Measurements from ENCODE around the gene PRKCB. TPM values are rescaled to one million over a fixed set of nuclear protein-coding genes. Genes with fewer than 3 reads are reported as not detected.

PRKCB gene
- total and polyA plus RNA-seq, 4 donors = 1.6 to 9.4 (median 4.0) TPM

- TF ChIP-seq RXRA (IDR thresholded peaks at IDR 0.05) (no peak), GABPA (IDR thresholded peaks at IDR 0.05 in 1 of 2, conservative IDR thresholded peaks at IDR 0.05 in 1 of 2) (no peak), ZBTB33 (IDR thresholded peaks at IDR 0.05) (no peak), HNF4G (IDR thresholded peaks at IDR 0.05) (no peak), YY1 (IDR thresholded peaks at IDR 0.05) (no peak), FOXA1 (IDR thresholded peaks at IDR 0.05) (no peak), REST (IDR thresholded peaks at IDR 0.05) (no peak), MAX (IDR thresholded peaks at IDR 0.05) (no peak), CTCF (IDR thresholded peaks at IDR 0.05; ENCODE audit: low read depth, low read length, missing input control) (no peak), HNF4A (conservative IDR thresholded peaks at IDR 0.05) (no peak), ATF3 (IDR thresholded peaks at IDR 0.05) (no peak), SP1 (IDR thresholded peaks at IDR 0.05) (no peak), NR2F2 (IDR thresholded peaks at IDR 0.05) (no peak)
- Histone ChIP-seq H3K36me3 (ENCODE audit: control insufficient read depth in 4 of 4, insufficient read depth in 3 of 4, low read depth in 1 of 4, low read length in 3 of 4) (no peaks in the 10 kb centered on the region), H3K27ac (ENCODE audit: low read depth in 1 of 2, low read length in 2 of 2) (no peak overlapping the region), H3K27me3 (ENCODE audit: control insufficient read depth in 4 of 4, insufficient read depth in 4 of 4, low read length in 3 of 4) (no peaks in the 10 kb centered on the region), H3K4me3 (ENCODE audit: low read depth in 1 of 3, low read length in 3 of 3) (no peak overlapping the region), H3K9ac (ENCODE audit: low read depth in 1 of 2, low read length in 2 of 2) (no peak overlapping the region), H3K4me1 (ENCODE audit: control insufficient read depth in 4 of 4, insufficient read depth in 4 of 4, low read length in 3 of 4) (peaks cover 0 to 5% (median 0%) of the 10 kb centered on the region in 4 donors), H3K9me3 (ENCODE audit: control insufficient read depth in 4 of 4, low read length in 3 of 4) (no peaks in the 10 kb centered on the region)
- WGBS = 52% methylated on average over 9 of the region's 9 CpGs
- no peak for DNase-seq (ENCODE audit: low spot score)
Observed at GRCh38 chr16:24116989-24117388, 281.2 kb downstream of the PRKCB start.

GRCh38 chr16:24117680-24118079 lies 281.9 kb downstream of the PRKCB start:
- TF ChIP-seq SP1 (IDR thresholded peaks at IDR 0.05) = no peak
- peak; percentile 23 for TF ChIP-seq NR2F2 (IDR thresholded peaks at IDR 0.05)
- Histone ChIP-seq H3K27ac (ENCODE audit: low read depth in 1 of 2, low read length in 2 of 2) (no peak overlapping the region), H3K4me1 (ENCODE audit: control insufficient read depth in 4 of 4, insufficient read depth in 4 of 4, low read length in 3 of 4) (peaks cover 0 to 5% (median 0%) of the 10 kb centered on the region in 4 donors), H3K9ac (ENCODE audit: low read depth in 1 of 2, low read length in 2 of 2) (no peak overlapping the region), H3K4me3 (ENCODE audit: low read depth in 1 of 3, low read length in 3 of 3) (no peak overlapping the region), H3K36me3 (ENCODE audit: control insufficient read depth in 4 of 4, insufficient read depth in 3 of 4, low read depth in 1 of 4, low read length in 3 of 4) (no peaks in the 10 kb centered on the region), H3K27me3 (ENCODE audit: control insufficient read depth in 4 of 4, insufficient read depth in 4 of 4, low read length in 3 of 4) (no peaks in the 10 kb centered on the region), H3K9me3 (ENCODE audit: control insufficient read depth in 4 of 4, low read length in 3 of 4) (no peaks in the 10 kb centered on the region)
- WGBS = 54% methylated on average over 8 of the region's 8 CpGs
- DNase-seq (ENCODE audit: low spot score) = no peak
